PC-3 (cell line): ENCODE data around the gene SPATS2. TPM values are rescaled to one million over a fixed set of nuclear protein-coding genes. Genes with fewer than 3 reads are reported as not detected.

Experiments
- ATAC-seq: fragments of 200-7000 bp; cut with Tn5 transposase; 2 replicates; pipeline ENCODE4 v1.9.1; 2020; ENCODE audit warnings: mild to moderate bottlenecking, moderate library complexity
- BruUV-seq: library from RNA; stranded (reverse); fragments of 400-500 nt; replicated peaks from 2 replicates; lab custom pipeline; 2021; lab: Mats Ljungman, UMichigan
- CTCF ChIA-PET: fragments of 300-600 bp; sonication (Branson Sonifier 250); formaldehyde crosslinking; loops from one replicate; lab custom pipeline; 2022; ENCODE audit warnings: antibody characterized with exemption; lab: Charles Lee
- POLR2A ChIA-PET: fragments of 300-600 bp; sonication (Branson Sonifier 250); formaldehyde crosslinking; loops from one replicate; lab custom pipeline; 2022; ENCODE audit warnings: antibody characterized with exemption; ENCODE audit not compliant: unreplicated experiment; lab: Charles Lee
- DNase-seq: peaks from one replicate; pipeline ENCODE4 v3.0.0-alpha.2; 2015
- H2AFZ ChIP-seq: fragments of 300-600 bp; sonication (generic); 2 replicates; pipeline ENCODE4 v1.6.0; 2016; ENCODE audit warnings: antibody characterized with exemption, low read length
- H3F3A ChIP-seq: fragments of 300-600 bp; sonication (generic); one replicate; pipeline ENCODE4 v1.6.0; 2017; ENCODE audit warnings: antibody characterized with exemption, low read length, control low read depth, mild to moderate bottlenecking; ENCODE audit not compliant: unreplicated experiment
- H3K27ac ChIP-seq: fragments of 300-600 bp; sonication (generic); 2 replicates; pipeline ENCODE4 v1.5.1; 2016; ENCODE audit warnings: mild to moderate bottlenecking, low read length
- H3K27me3 ChIP-seq: fragments of 300-600 bp; sonication (generic); 2 replicates; pipeline ENCODE4 v1.6.1; 2016; ENCODE audit warnings: low read length, mixed read lengths
- H3K36me3 ChIP-seq: fragments of 300-600 bp; sonication (generic); 2 replicates; pipeline ENCODE4 v1.6.1; 2016; ENCODE audit warnings: low read depth, mixed run types, low read length, mixed read lengths
- H3K4me1 ChIP-seq: fragments of 300-600 bp; sonication (generic); 2 replicates; pipeline ENCODE4 v1.5.1; 2016; ENCODE audit warnings: low read length; ENCODE audit not compliant: insufficient read depth
- H3K4me2 ChIP-seq: fragments of 300-600 bp; sonication (generic); 2 replicates; pipeline ENCODE4 v1.6.0; 2016; ENCODE audit warnings: low read length
- H3K4me3 ChIP-seq: fragments of 300-600 bp; sonication (generic); 2 replicates; pipeline ENCODE4 v1.5.1; 2016; ENCODE audit warnings: mild to moderate bottlenecking, low read length, mixed read lengths
- H3K79me2 ChIP-seq: fragments of 300-600 bp; sonication (generic); 2 replicates; pipeline ENCODE4 v1.6.1; 2017; ENCODE audit warnings: low read length, mixed read lengths
- H3K9ac ChIP-seq: fragments of 300-600 bp; sonication (generic); 2 replicates; pipeline ENCODE4 v1.6.0; 2016; ENCODE audit warnings: mild to moderate bottlenecking, low read length
- H3K9me2 ChIP-seq: fragments of 300-600 bp; sonication (generic); replicated peaks from 2 replicates; pipeline ENCODE4 v1.6.1; 2016; ENCODE audit warnings: mixed run types, low read length, mixed read lengths
- H3K9me3 ChIP-seq: fragments of 300-600 bp; sonication (generic); 2 replicates; pipeline ENCODE4 v1.6.1; 2016; ENCODE audit warnings: low read length, mixed read lengths
- H4K20me1 ChIP-seq: fragments of 300-600 bp; sonication (generic); 2 replicates; pipeline ENCODE4 v1.6.1; 2016; ENCODE audit warnings: low read length, mixed read lengths
- CTCF ChIP-seq: fragments of 300-600 bp; sonication (generic); conservative IDR thresholded peaks from 2 replicates; pipeline ENCODE4 v1.5.1; 2017; ENCODE audit warnings: antibody characterized with exemption, low read depth, mild to moderate bottlenecking, low read length
- EZH2 ChIP-seq: fragments of 300-600 bp; sonication (generic); IDR thresholded peaks from one replicate; pipeline ENCODE4 v1.6.1; 2017; ENCODE audit warnings: antibody characterized with exemption, mild to moderate bottlenecking, low read length; ENCODE audit not compliant: unreplicated experiment
- EZH2phosphoT487 ChIP-seq: fragments of 300-600 bp; sonication (generic); IDR thresholded peaks from 2 replicates; pipeline ENCODE4 v1.6.1; 2018; ENCODE audit warnings: mild to moderate bottlenecking, antibody characterized with exemption, low read length, borderline replicate concordance
- intact Hi-C: fragments of 100-400 bp; cut with micrococcal nuclease; formaldehyde crosslinking; loops from 2 replicates; pipeline ENCODE4 v1.9.0; 2023
- total RNA-seq: library from RNA; depleted of rRNA; stranded (reverse); fragments of >200 nt; gene quantifications from 2 replicates; pipeline ENCODE4 v1.2.3, GENCODE V29; 2014

Gene SPATS2
- total RNA-seq, 1 experiment from 2014 or later: 27.0 TPM

- ATAC-seq (no peak), DNase-seq (no peak)
- 0 out of 2 replicates have a peak, but pooled peaks cover 6% of the 10 kb centered on the region for H4K20me1 ChIP-seq
- H3K4me3 ChIP-seq: no peak overlapping the region
- peaks cover 44% of the 10 kb centered on the region for H3K79me2 ChIP-seq
- no peaks in the 10 kb centered on the region for H3K27me3 ChIP-seq
- H3K9me2 ChIP-seq: no peaks in the 10 kb centered on the region
- CTCF ChIA-PET: no interaction called here
- no peak overlapping the region for H3K9ac ChIP-seq
- POLR2A ChIA-PET: no interaction called here
- no TSS peak for BruUV-seq
- peaks cover 20% of the 10 kb centered on the region for H3K36me3 ChIP-seq
- H3K4me1 ChIP-seq: peaks cover 13% of the 10 kb centered on the region; the same call in 1 of the 2 replicates
- no peak overlapping the region for H3K4me2 ChIP-seq
- H3F3A ChIP-seq: no peaks in the 10 kb centered on the region
- H3K9me3 ChIP-seq: no peaks in the 10 kb centered on the region
- no peak overlapping the region for H2AFZ ChIP-seq
- intact Hi-C loops: no loop called here
- no peak overlapping the region for H3K27ac ChIP-seq
- TF ChIP-seq EZH2phosphoT487 (no peak), EZH2 (no peak), CTCF (no peak)
Measured at GRCh38 chr12:49564686-49565405, 197.6 kb downstream of the SPATS2 start.

- Histone ChIP-seq H3K4me2 (no peak overlapping the region), H3K4me1 (peaks cover 13% of the 10 kb centered on the region; the same call in 1 of the 2 replicates), H4K20me1 (0 out of 2 replicates have a peak, but pooled peaks cover 6% of the 10 kb centered on the region), H3K9me3 (no peaks in the 10 kb centered on the region), H3K9me2 (no peaks in the 10 kb centered on the region), H3K27ac (no peak overlapping the region), H3K36me3 (peaks cover 20% of the 10 kb centered on the region; the same call in 1 of the 2 replicates), H3K27me3 (no peaks in the 10 kb centered on the region), H3F3A (no peaks in the 10 kb centered on the region), H3K9ac (no peak overlapping the region), H2AFZ (no peak overlapping the region), H3K79me2 (peaks cover 52% of the 10 kb centered on the region), H3K4me3 (no peak overlapping the region)
- DNase-seq (no peak), ATAC-seq (no peak)
- no TSS peak for BruUV-seq
- ChIA-PET CTCF (no interaction called here), POLR2A (no interaction called here)
- intact Hi-C loops: no loop called here
- no peak for TF ChIP-seq EZH2phosphoT487
- TF ChIP-seq CTCF: no peak
- TF ChIP-seq EZH2: no peak
Measured at GRCh38 chr12:49565406-49566265, 198.4 kb downstream of the SPATS2 start.
